GM23338 (cell line): ENCODE results near the gene BCKDHA. TPM values are rescaled to one million over a fixed set of nuclear protein-coding genes. Genes with fewer than 3 reads are reported as not detected.

Experiments used
- ATAC-seq: fragments of 200-7000 bp; cut with Tn5 transposase; 3 replicates; pipeline ENCODE4 v1.9.1; 2020
- DNase-seq: peaks from one replicate; pipeline ENCODE4 v3.0.0-alpha.2; 2015; ENCODE audit warnings: low spot score
- H2AFZ ChIP-seq: fragments of 200-600 bp; sonication (generic); 2 replicates; pipeline ENCODE4 v1.8.0; 2016; ENCODE audit warnings: antibody characterized with exemption, mild to moderate bottlenecking, moderate library complexity
- H3F3A ChIP-seq: fragments of 200-600 bp; sonication (generic); replicated peaks from 2 replicates; pipeline ENCODE4 v1.8.0; 2017; ENCODE audit warnings: antibody characterized with exemption, mixed run types, low read depth
- H3K27ac ChIP-seq: fragments of 200-600 bp; sonication (generic); 2 replicates; pipeline ENCODE4 v1.6.1; 2016; ENCODE audit warnings: low read depth
- H3K27me3 ChIP-seq: fragments of 200-600 bp; sonication (generic); 2 replicates; pipeline ENCODE4 v1.8.0; 2016; ENCODE audit warnings: mild to moderate bottlenecking, mixed run types, moderate library complexity; ENCODE audit not compliant: insufficient read depth
- H3K36me3 ChIP-seq: fragments of 200-600 bp; sonication (generic); 2 replicates; pipeline ENCODE4 v1.8.0; 2016; ENCODE audit warnings: mild to moderate bottlenecking; ENCODE audit not compliant: insufficient read depth
- H3K4me1 ChIP-seq: fragments of 200-600 bp; sonication (generic); 2 replicates; pipeline ENCODE4 v1.8.0; 2016; ENCODE audit warnings: mild to moderate bottlenecking, moderate library complexity; ENCODE audit not compliant: insufficient read depth
- H3K4me2 ChIP-seq: fragments of 200-600 bp; sonication (generic); 2 replicates; pipeline ENCODE4 v1.7.1; 2017; ENCODE audit warnings: mixed run types
- H3K4me3 ChIP-seq: fragments of 200-600 bp; sonication (generic); 2 replicates; pipeline ENCODE4 v1.6.1; 2016; ENCODE audit warnings: mixed run types
- H3K79me2 ChIP-seq: fragments of 200-600 bp; sonication (generic); replicated peaks from 2 replicates; pipeline ENCODE4 v1.8.0; 2017; ENCODE audit warnings: mild to moderate bottlenecking; ENCODE audit not compliant: insufficient read depth
- H3K9me2 ChIP-seq: fragments of 200-600 bp; sonication (generic); 2 replicates; pipeline ENCODE4 v1.8.0; 2017; ENCODE audit not compliant: insufficient read depth
- H4K20me1 ChIP-seq: fragments of 200-600 bp; sonication (generic); replicated peaks from 2 replicates; pipeline ENCODE4 v1.8.0; 2017; ENCODE audit warnings: mild to moderate bottlenecking; ENCODE audit not compliant: insufficient read depth
- H3K27ac Mint-ChIP-seq: 2 replicates; pipeline ENCODE4 v1.8.0; 2020; ENCODE audit warnings: inconsistent platforms, mild to moderate bottlenecking, moderate library complexity, mixed read lengths
- H3K27me3 Mint-ChIP-seq: 3 replicates; pipeline ENCODE4 v1.8.0; 2022; ENCODE audit warnings: low read depth, mild to moderate bottlenecking, moderate library complexity, mixed read lengths, inconsistent platforms; ENCODE audit not compliant: insufficient read depth, poor library complexity
- H3K36me3 Mint-ChIP-seq: 3 replicates; pipeline ENCODE4 v1.8.0; 2021; ENCODE audit warnings: low read depth, mild to moderate bottlenecking, inconsistent platforms, moderate library complexity, mixed read lengths
- H3K4me1 Mint-ChIP-seq: 3 replicates; pipeline ENCODE4 v1.8.0; 2020; ENCODE audit warnings: mild to moderate bottlenecking, inconsistent platforms, mixed read lengths
- H3K4me3 Mint-ChIP-seq: 3 replicates; pipeline ENCODE4 v1.8.0; 2021; ENCODE audit warnings: moderate library complexity, mild to moderate bottlenecking, inconsistent platforms, mixed read lengths
- H3K9me3 Mint-ChIP-seq: 3 replicates; pipeline ENCODE4 v1.8.0; 2020; ENCODE audit warnings: moderate library complexity, mild to moderate bottlenecking, inconsistent platforms, mixed read lengths
- CREB1 ChIP-seq: fragments of 250-450 bp; sonication (Bioruptor Pico); IDR thresholded peaks from 2 replicates; pipeline ENCODE4 v1.5.0; 2020; ENCODE audit warnings: low read depth, mild to moderate bottlenecking, moderate library complexity
- ETS1 ChIP-seq: IDR thresholded peaks from 2 replicates; pipeline ENCODE4 v1.6.1; 2016; ENCODE audit warnings: antibody characterized with exemption
- EZH2 ChIP-seq: fragments of 200-600 bp; sonication (generic); IDR thresholded peaks from one replicate; pipeline ENCODE4 v1.8.0; 2017; ENCODE audit warnings: antibody characterized with exemption, mild to moderate bottlenecking, low read depth; ENCODE audit not compliant: unreplicated experiment
- EZH2phosphoT487 ChIP-seq: fragments of 200-600 bp; sonication (generic); IDR thresholded peaks from one replicate; pipeline ENCODE4 v1.8.1; 2018; ENCODE audit warnings: antibody characterized with exemption; ENCODE audit not compliant: unreplicated experiment
- JUNB ChIP-seq: IDR thresholded peaks from one replicate; pipeline ENCODE4 v1.6.1; 2016; ENCODE audit warnings: antibody characterized with exemption; ENCODE audit not compliant: unreplicated experiment
- NANOG ChIP-seq: IDR thresholded peaks from 2 replicates; pipeline ENCODE4 v1.6.1; 2016; ENCODE audit warnings: antibody characterized with exemption, borderline replicate concordance
- POLR2AphosphoS5 ChIP-seq: IDR thresholded peaks from 2 replicates; pipeline ENCODE4 v1.6.1; 2016; ENCODE audit warnings: antibody characterized with exemption, low read depth
- STAT1 ChIP-seq: IDR thresholded peaks from one replicate; pipeline ENCODE4 v1.6.1; 2016; ENCODE audit warnings: antibody characterized with exemption; ENCODE audit not compliant: unreplicated experiment
- ZNF114 ChIP-seq: fragments of 250-450 bp; sonication (Bioruptor Pico); IDR thresholded peaks from 2 replicates; pipeline ENCODE4 v1.5.0; 2020; ENCODE audit warnings: mild to moderate bottlenecking, moderate library complexity
- ZNF331 ChIP-seq: fragments of 250-450 bp; sonication (Bioruptor Pico); IDR thresholded peaks from 2 replicates; pipeline ENCODE4 v1.5.0; 2020; ENCODE audit warnings: low read depth, mild to moderate bottlenecking, moderate library complexity
- polyA plus RNA-seq: library from polyadenylated mRNA; unstranded; fragments of >200 nt; fragmentation: Nextera tagmentation; extraction: Ambion mirVana; gene quantifications from 2 replicates; pipeline ENCODE4 v1.2.1, GENCODE V29; 2016
- total RNA-seq: library from RNA; depleted of rRNA; stranded (reverse); fragments of >200 nt; shearing (Covaris generic); gene quantifications from 2 replicates; pipeline ENCODE4 v1.2.3, GENCODE V29; 2014
- TF ChIP-seq, protein P1 (sequence below): IDR thresholded peaks from one replicate; pipeline ENCODE4 v1.6.1; 2018; ENCODE audit warnings: antibody characterized with exemption; ENCODE audit not compliant: unreplicated experiment
- TF ChIP-seq, protein P2 (sequence below), 2 experiments: fragments of 200-600 bp in 1 of 2; sonication (generic) in 1 of 2; conservative IDR thresholded peaks; 2 replicates each; pipeline versions ENCODE4 v1.5.1 to v1.6.1; 2016 to 2017; ENCODE audit warnings: antibody characterized with exemption in 2 of 2, low read depth in 2 of 2, mild to moderate bottlenecking in 2 of 2, moderate library complexity in 1 of 2
- TF ChIP-seq, protein P3 (sequence below): fragments of 250-450 bp; sonication (Bioruptor Pico); IDR thresholded peaks from 2 replicates; pipeline ENCODE4 v1.5.0; 2020; ENCODE audit warnings: mild to moderate bottlenecking, moderate library complexity

BCKDHA gene
- total and polyA plus RNA-seq, 2 experiments from 2014 or later: 15.0 to 42.4 TPM

GRCh38 chr19:41391618-41392017, 6.0 kb upstream of the BCKDHA start:
- H3K4me1 Mint-ChIP-seq: peaks cover 10% of the 10 kb centered on the region
- H3K36me3 Mint-ChIP-seq: peaks cover 44% of the 10 kb centered on the region
- Histone ChIP-seq H3K27me3 (no peaks in the 10 kb centered on the region), H3K36me3 (peaks cover 13% of the 10 kb centered on the region; the same call in 1 of the 2 replicates), H3K4me1 (peaks cover 7% of the 10 kb centered on the region; the same call in 1 of the 2 replicates), H3K4me2 (no peak overlapping the region), H3F3A (no peaks in the 10 kb centered on the region), H3K79me2 (peaks cover 17% of the 10 kb centered on the region), H4K20me1 (peaks cover 12% of the 10 kb centered on the region; the same call in 1 of the 2 replicates), H3K9me2 (no peaks in the 10 kb centered on the region), H3K4me3 (no peak overlapping the region), H2AFZ (no peak overlapping the region), H3K27ac (no peak overlapping the region)
- no peak for ATAC-seq
- no peak overlapping the region for H3K27ac Mint-ChIP-seq
- H3K4me3 Mint-ChIP-seq: no peak overlapping the region
- peaks cover 4% of the 10 kb centered on the region for H3K27me3 Mint-ChIP-seq
- TF ChIP-seq NANOG: no peak
- TF ChIP-seq, protein P1, sequence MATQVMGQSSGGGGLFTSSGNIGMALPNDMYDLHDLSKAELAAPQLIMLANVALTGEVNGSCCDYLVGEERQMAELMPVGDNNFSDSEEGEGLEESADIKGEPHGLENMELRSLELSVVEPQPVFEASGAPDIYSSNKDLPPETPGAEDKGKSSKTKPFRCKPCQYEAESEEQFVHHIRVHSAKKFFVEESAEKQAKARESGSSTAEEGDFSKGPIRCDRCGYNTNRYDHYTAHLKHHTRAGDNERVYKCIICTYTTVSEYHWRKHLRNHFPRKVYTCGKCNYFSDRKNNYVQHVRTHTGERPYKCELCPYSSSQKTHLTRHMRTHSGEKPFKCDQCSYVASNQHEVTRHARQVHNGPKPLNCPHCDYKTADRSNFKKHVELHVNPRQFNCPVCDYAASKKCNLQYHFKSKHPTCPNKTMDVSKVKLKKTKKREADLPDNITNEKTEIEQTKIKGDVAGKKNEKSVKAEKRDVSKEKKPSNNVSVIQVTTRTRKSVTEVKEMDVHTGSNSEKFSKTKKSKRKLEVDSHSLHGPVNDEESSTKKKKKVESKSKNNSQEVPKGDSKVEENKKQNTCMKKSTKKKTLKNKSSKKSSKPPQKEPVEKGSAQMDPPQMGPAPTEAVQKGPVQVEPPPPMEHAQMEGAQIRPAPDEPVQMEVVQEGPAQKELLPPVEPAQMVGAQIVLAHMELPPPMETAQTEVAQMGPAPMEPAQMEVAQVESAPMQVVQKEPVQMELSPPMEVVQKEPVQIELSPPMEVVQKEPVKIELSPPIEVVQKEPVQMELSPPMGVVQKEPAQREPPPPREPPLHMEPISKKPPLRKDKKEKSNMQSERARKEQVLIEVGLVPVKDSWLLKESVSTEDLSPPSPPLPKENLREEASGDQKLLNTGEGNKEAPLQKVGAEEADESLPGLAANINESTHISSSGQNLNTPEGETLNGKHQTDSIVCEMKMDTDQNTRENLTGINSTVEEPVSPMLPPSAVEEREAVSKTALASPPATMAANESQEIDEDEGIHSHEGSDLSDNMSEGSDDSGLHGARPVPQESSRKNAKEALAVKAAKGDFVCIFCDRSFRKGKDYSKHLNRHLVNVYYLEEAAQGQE: no peak
- no peak for TF ChIP-seq JUNB
- TF ChIP-seq EZH2: no peak
- no peak for TF ChIP-seq STAT1
- TF ChIP-seq ZNF114 (CRISPR knock-in tag): no peak
- no peak for TF ChIP-seq ZNF331
- TF ChIP-seq POLR2AphosphoS5: no peak
- no peak for TF ChIP-seq CREB1 (CRISPR knock-in tag)
- no peak for TF ChIP-seq ETS1
- TF ChIP-seq, protein P2, sequence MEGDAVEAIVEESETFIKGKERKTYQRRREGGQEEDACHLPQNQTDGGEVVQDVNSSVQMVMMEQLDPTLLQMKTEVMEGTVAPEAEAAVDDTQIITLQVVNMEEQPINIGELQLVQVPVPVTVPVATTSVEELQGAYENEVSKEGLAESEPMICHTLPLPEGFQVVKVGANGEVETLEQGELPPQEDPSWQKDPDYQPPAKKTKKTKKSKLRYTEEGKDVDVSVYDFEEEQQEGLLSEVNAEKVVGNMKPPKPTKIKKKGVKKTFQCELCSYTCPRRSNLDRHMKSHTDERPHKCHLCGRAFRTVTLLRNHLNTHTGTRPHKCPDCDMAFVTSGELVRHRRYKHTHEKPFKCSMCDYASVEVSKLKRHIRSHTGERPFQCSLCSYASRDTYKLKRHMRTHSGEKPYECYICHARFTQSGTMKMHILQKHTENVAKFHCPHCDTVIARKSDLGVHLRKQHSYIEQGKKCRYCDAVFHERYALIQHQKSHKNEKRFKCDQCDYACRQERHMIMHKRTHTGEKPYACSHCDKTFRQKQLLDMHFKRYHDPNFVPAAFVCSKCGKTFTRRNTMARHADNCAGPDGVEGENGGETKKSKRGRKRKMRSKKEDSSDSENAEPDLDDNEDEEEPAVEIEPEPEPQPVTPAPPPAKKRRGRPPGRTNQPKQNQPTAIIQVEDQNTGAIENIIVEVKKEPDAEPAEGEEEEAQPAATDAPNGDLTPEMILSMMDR (conservative IDR thresholded peaks at IDR 0.05; ENCODE audit: low read depth in 2 of 2): no peak
- TF ChIP-seq, protein P3, sequence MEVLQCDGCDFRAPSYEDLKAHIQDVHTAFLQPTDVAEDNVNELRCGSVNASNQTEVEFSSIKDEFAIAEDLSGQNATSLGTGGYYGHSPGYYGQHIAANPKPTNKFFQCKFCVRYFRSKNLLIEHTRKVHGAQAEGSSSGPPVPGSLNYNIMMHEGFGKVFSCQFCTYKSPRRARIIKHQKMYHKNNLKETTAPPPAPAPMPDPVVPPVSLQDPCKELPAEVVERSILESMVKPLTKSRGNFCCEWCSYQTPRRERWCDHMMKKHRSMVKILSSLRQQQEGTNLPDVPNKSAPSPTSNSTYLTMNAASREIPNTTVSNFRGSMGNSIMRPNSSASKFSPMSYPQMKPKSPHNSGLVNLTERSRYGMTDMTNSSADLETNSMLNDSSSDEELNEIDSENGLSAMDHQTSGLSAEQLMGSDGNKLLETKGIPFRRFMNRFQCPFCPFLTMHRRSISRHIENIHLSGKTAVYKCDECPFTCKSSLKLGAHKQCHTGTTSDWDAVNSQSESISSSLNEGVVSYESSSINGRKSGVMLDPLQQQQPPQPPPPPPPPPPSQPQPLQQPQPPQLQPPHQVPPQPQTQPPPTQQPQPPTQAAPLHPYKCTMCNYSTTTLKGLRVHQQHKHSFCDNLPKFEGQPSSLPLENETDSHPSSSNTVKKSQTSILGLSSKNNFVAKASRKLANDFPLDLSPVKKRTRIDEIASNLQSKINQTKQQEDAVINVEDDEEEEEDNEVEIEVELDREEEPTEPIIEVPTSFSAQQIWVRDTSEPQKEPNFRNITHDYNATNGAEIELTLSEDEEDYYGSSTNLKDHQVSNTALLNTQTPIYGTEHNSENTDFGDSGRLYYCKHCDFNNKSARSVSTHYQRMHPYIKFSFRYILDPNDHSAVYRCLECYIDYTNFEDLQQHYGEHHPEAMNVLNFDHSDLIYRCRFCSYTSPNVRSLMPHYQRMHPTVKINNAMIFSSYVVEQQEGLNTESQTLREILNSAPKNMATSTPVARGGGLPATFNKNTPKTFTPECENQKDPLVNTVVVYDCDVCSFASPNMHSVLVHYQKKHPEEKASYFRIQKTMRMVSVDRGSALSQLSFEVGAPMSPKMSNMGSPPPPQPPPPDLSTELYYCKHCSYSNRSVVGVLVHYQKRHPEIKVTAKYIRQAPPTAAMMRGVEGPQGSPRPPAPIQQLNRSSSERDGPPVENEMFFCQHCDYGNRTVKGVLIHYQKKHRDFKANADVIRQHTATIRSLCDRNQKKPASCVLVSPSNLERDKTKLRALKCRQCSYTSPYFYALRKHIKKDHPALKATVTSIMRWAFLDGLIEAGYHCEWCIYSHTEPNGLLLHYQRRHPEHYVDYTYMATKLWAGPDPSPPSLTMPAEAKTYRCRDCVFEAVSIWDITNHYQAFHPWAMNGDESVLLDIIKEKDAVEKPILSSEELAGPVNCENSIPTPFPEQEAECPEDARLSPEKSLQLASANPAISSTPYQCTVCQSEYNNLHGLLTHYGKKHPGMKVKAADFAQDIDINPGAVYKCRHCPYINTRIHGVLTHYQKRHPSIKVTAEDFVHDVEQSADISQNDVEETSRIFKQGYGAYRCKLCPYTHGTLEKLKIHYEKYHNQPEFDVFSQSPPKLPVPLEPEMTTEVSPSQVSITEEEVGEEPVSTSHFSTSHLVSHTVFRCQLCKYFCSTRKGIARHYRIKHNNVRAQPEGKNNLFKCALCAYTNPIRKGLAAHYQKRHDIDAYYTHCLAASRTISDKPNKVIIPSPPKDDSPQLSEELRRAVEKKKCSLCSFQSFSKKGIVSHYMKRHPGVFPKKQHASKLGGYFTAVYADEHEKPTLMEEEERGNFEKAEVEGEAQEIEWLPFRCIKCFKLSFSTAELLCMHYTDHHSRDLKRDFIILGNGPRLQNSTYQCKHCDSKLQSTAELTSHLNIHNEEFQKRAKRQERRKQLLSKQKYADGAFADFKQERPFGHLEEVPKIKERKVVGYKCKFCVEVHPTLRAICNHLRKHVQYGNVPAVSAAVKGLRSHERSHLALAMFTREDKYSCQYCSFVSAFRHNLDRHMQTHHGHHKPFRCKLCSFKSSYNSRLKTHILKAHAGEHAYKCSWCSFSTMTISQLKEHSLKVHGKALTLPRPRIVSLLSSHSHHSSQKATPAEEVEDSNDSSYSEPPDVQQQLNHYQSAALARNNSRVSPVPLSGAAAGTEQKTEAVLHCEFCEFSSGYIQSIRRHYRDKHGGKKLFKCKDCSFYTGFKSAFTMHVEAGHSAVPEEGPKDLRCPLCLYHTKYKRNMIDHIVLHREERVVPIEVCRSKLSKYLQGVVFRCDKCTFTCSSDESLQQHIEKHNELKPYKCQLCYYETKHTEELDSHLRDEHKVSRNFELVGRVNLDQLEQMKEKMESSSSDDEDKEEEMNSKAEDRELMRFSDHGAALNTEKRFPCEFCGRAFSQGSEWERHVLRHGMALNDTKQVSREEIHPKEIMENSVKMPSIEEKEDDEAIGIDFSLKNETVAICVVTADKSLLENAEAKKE (CRISPR knock-in tag): no peak
- TF ChIP-seq EZH2phosphoT487: no peak
- DNase-seq: no peak
- H3K9me3 Mint-ChIP-seq: no peaks in the 10 kb centered on the region
